Hematopoietic multipotent progenitor cell treated with erythropoietin and hydrocortisone succinate and interleukin-3 and kit ligand, for 15 days (in vitro differentiated cells): ENCODE measurements around the gene SHQ1.
"Not testable (repeated sequence)": the region's sequence is repeated elsewhere in the genome, so short reads cannot be mapped to it uniquely, and the experiment has no call there.

Source experiments
- DNase-seq: peaks from one replicate; pipeline ENCODE4 v3.0.0-alpha.2; 2015; ENCODE audit warnings: low spot score

The SHQ1 gene

GRCh38 chr3:72800869-72801268 is 47.4 kb downstream of the SHQ1 start:
- DNase-seq = no peak

- no peak for DNase-seq
Measured at GRCh38 chr3:72798552-72799195, 49.6 kb downstream of the SHQ1 start.

DNA sequence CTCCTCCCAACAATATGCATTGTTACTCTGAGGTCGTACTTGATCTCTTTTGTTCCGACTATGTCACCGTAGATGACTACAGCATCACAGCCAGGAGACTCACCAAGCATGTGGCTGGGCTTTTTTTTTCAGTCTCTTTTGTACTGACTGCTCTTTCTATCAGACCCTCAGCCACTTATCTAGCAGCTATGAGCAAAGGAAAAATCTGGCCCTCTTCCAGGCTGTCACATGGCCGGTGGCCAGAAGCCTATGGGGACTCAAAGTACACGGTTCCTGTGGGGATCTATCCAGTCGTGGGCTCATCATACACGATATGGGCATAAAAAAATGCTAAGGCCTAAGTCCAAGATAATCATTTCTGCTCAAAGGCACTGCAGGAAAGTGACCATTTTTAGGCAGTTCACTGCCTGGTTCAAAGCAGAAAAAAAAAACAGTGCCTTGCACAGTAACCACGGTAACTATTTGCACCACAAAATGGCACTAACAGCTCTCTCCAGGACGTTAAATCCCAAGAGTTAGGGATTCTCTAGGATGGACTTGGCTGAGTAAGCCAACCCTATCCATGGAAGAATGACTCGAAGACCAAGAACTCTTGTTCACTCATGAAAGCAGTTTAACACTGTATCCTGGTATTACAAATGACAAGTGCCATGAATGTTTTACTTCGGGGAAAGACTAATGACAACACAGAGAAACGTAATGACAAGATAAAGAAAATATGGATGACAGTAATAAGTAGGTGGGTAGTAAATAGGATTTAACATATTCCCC is 50.3 kb downstream of the SHQ1 start:
- peak; percentile 43 for DNase-seq

DNA sequence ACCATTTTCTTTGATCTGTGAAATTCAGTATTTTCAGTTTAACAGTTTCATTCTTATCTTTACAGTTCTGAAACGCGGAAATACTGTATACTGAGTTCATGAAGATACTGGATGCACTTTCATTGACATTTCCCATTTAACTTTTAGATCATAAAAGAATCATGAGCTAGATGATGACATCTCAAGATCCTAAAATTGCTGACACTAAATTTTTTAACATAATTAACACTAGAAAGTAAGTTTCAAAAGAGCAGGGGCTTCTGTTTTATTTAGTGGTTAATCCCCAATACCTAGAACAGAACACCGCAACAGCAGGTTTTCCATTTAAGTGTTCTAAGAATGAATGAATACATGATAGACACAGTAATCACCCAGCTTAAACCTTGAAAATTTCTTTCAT is 54.2 kb downstream of the SHQ1 start:
- DNase-seq = no peak

GRCh38 chr3:72791161-72791560 is 57.1 kb downstream of the SHQ1 start:
- DNase-seq = no peak

DNA sequence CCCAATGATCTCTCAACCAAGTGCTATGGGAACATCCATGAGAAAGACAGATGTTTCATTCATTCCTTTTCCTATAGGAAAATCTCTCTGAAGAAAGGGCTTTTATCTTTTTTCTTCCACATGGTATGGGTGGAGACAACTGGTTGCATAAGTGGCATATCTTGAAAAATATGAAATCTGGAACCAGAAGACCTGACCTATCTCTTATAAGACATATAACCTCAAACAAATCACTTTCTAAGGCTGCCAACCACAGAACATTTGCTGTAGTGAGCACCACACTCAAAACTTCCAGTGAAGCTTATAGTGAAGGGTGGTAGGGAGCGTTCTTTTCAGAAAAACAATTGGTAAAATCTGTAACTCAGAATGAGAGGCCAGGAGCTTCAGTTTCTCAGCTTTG is 58.5 kb downstream of the SHQ1 start:
- no peak for DNase-seq

GRCh38 chr3:72788232-72788631 is 60.0 kb downstream of the SHQ1 start:
- DNase-seq = not testable (repeated sequence)

- no peak for DNase-seq
Measured at GRCh38 chr3:72786668-72787067, 61.6 kb downstream of the SHQ1 start.

DNA sequence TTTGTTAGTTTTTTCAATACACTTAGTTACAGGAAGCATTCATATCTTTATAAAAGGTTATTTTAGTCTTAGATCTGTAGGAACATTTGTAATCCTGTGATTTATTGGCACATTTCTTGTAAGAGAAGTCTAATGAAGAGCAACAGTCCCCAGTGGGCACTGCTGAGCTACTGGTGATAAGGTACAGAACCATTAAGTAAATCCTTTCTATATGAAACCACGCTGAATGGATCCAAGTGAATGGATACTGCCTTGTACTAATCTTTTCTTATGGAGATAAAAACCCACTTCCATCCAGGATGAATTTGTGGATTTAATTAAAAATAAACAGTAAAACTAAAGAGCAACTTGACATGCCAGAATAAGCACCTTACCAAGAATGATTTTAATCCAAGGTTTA is 64.0 kb downstream of the SHQ1 start:
- DNase-seq = no peak

- DNase-seq = no peak
Measured at GRCh38 chr3:72782521-72782920, 65.7 kb downstream of the SHQ1 start.

DNA sequence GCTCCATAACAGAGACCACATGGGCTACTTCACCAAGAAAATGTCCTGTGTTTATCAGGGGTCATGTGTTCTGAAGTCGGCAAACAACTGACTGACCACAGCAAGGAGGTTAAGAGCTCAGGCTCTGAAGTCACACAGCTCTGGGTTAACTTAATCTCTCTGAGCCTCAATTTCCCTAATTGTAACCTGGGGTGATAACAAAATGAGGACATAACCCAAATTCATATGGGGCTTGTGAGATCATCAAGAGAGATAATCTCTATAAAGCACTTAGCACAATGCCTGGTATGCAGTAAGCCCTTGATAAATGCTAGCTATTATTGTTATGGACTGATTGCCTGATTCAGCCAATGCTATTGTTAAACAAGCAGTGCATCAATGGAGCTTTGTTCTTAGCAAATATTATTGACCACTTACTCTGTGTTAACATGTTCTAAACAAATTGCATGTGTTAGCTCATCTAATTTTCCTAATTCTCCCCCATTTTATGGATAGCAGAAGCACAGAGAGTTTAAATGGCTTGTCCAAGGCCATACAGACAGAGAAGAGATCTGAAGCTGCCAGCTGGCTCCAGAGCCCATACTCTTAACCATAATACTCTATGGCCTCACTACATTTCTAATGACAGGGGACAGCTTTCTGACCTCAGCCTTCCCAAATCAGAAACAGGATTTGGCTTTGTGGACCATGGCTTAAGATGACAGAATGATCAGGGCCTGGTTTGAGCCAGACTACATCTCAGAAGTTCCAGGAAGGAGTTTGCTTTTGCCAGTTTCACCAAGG is 78.3 kb downstream of the SHQ1 start:
- DNase-seq = no peak

GRCh38 chr3:72768936-72769335 is 79.3 kb downstream of the SHQ1 start:
- DNase-seq = no peak

DNA sequence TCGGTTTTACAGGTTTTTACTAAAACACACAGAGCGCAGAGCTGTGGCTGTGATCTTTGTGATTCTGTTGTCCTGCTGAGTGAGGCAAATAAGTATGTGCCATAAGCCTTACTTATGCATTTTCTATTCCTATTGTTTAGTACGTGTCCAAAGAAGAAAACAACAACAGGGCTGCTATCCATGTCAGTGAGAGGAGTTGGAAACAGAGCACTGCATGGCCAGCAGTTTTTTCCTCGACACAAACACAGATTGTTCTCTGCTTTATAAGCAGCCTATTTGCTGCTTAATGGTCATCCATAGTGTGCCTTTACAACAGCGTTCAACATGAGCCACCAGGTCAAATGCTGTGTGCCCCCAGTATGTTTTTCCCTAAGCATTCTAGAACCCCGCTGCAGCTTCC is 79.8 kb downstream of the SHQ1 start:
- DNase-seq = no peak

- DNase-seq = no peak
Measured at GRCh38 chr3:72768006-72768441, 80.2 kb downstream of the SHQ1 start.

- DNase-seq = no peak
Measured at GRCh38 chr3:72766866-72767265, 81.4 kb downstream of the SHQ1 start.

- no peak for DNase-seq
Measured at GRCh38 chr3:72763751-72764440, 84.3 kb downstream of the SHQ1 start.

DNA sequence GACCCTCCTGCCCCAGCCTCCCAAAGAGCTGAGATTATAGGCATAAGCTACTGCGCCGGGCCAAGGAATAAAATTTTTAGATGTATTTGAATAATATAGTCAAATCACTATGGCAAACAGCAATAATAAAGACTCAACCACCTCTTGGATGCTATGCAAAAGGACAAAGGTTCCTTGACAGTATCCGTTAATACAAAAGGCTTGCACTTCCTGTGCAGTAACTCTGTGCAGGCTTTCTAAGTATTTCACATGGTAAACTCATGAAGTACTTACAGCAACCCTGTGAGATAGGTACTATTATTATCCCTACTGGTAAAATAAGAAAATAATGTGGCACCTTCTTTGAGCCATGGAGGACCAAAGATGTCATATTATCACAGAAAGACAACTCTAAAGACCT is 86.8 kb downstream of the SHQ1 start:
- no peak for DNase-seq

GRCh38 chr3:72760225-72760624 is 88.0 kb downstream of the SHQ1 start:
- DNase-seq = no peak

DNA sequence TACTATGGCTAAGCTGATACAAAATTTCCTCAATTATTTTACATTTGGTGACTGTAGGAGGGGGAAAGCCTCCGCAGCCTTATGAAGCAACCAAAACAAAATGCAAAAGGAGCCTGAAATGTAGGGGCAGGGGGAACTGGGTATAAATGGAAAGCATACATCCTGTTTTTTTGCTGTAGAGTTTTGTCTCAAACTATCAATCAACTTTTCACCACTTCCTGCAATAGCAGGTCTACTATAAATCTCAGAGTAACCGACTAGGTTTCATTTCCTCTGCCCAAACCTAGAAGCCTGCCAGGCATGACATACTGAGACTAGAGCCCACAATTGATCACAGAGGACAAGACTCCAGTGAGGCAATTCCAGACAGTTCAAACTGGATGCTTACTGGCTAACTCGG is 91.3 kb downstream of the SHQ1 start:
- no peak for DNase-seq

DNA sequence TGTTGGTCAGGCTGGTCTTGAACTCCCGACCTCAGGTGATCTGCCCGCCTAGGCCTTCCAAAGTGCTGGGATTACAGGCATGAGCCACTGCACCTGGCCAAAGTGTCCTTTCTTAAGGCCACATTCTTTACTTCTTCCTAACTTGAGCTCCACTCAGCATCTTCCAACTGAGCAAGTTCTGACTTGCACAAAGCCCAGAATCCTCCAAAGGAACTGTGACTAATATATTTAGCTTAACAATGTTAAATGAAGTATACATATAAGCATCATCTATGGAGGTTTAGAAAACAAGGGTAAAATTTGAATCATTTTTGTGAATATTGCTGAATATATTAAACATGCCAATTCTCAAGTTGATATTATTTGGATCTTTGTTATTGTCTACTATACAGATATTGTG is 93.7 kb downstream of the SHQ1 start:
- no peak for DNase-seq

DNA sequence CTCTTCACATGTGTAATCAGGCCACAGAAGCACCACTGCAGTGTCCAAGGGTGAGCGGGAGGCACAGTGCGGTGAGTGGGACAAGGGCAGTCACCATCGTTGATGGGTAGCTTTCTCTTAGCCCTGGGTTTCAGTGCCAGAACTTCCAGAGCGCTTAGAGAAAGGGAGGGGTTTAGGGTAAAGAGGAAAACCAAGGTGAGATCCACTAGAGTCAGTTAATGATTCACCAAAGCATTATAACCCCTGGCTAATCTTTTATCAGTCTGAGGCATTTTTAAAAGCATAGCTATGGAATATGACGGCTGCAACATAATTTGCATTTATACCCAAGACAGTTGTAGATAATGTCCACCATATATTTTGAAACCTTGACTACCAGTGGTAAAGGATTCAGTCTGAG is 94.8 kb downstream of the SHQ1 start:
- DNase-seq = no peak

DNA sequence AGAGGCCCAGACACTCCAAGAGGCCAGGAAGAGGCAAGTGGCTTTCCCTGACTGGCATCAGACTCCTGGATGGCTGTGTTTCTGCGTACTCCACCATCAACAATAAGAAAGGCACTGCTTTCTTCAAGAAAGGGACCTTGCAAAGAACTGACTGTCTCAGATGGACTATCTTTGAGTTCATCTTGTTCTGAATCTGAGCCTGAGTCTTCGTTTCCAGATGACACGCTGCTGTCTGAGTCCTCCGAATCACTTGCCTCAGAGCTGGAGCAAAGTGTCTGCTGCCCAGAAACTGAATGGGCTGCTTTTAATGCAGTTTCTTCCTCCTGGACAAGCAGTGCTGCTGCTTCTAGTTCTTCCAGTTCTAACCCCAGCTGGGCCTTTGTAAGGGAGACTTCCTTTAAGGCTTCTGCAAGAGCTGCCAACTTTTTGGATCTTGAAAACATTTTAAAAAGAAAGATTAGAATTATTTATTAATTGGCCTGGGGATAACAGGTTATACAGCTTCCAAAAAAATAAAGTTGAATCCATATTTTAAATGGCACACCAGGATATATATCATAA is 97.8 kb downstream of the SHQ1 start:
- no peak for DNase-seq
